H9 (cell line): ENCODE measurements around the gene PTPRS. TPM values are rescaled to one million over a fixed set of nuclear protein-coding genes. Genes with fewer than 3 reads are reported as not detected.

Experiments used
- DNase-seq: peaks from one replicate; pipeline ENCODE4 v3.0.0-alpha.2; 2017
- H2AFZ ChIP-seq: one replicate; pipeline ENCODE4 v1.6.1; 2013; ENCODE audit warnings: mild to moderate bottlenecking, low read length, control low read depth, moderate library complexity
- H2AK5ac ChIP-seq: 2 replicates; pipeline ENCODE4 v1.6.1; 2013; ENCODE audit warnings: low read length, control low read depth, mixed read lengths; ENCODE audit not compliant: insufficient read length
- H2BK120ac ChIP-seq: one replicate; pipeline ENCODE4 v1.6.1; 2013; ENCODE audit warnings: low read depth, mild to moderate bottlenecking, low read length, control low read depth, inconsistent platforms; ENCODE audit not compliant: poor library complexity, severe bottlenecking
- H2BK12ac ChIP-seq: 2 replicates; pipeline ENCODE4 v1.6.1; 2013; ENCODE audit warnings: low read length, control low read depth, mixed read lengths, low read depth; ENCODE audit not compliant: insufficient read length
- H2BK15ac ChIP-seq: 2 replicates; pipeline ENCODE4 v1.6.1; 2013; ENCODE audit warnings: low read depth, low read length, control low read depth
- H2BK20ac ChIP-seq: one replicate; pipeline ENCODE4 v1.6.1; 2013; ENCODE audit warnings: low read depth, mild to moderate bottlenecking, low read length, control low read depth, inconsistent platforms; ENCODE audit not compliant: poor library complexity, severe bottlenecking
- H2BK5ac ChIP-seq: 2 replicates; pipeline ENCODE4 v1.6.1; 2013; ENCODE audit warnings: low read length, control low read depth, mixed read lengths; ENCODE audit not compliant: insufficient read length
- H3K14ac ChIP-seq: 2 replicates; pipeline ENCODE4 v1.6.1; 2013; ENCODE audit warnings: low read length, control low read depth; ENCODE audit not compliant: insufficient read depth
- H3K18ac ChIP-seq: 2 replicates; pipeline ENCODE4 v1.6.1; 2013; ENCODE audit warnings: low read depth, mild to moderate bottlenecking, mixed read lengths, low read length, control low read depth; ENCODE audit not compliant: insufficient read length
- H3K23ac ChIP-seq: 2 replicates; pipeline ENCODE4 v1.6.1; 2013; ENCODE audit warnings: low read length, control low read depth, mixed read lengths, low read depth; ENCODE audit not compliant: insufficient read length
- H3K23me2 ChIP-seq: 2 replicates; pipeline ENCODE4 v1.6.1; 2013; ENCODE audit warnings: low read depth, mild to moderate bottlenecking, mixed read lengths, low read length, control low read depth; ENCODE audit not compliant: insufficient read length, poor library complexity, severe bottlenecking
- H3K27ac ChIP-seq: 2 replicates; pipeline ENCODE4 v1.5.1; 2013; ENCODE audit warnings: low read length, control low read depth, mixed read lengths, low read depth; ENCODE audit not compliant: insufficient read length
- H3K27me3 ChIP-seq: 2 replicates; pipeline ENCODE4 v1.6.1; 2013; ENCODE audit warnings: low read length, control low read depth, inconsistent platforms; ENCODE audit not compliant: insufficient read depth
- H3K4ac ChIP-seq: 2 replicates; pipeline ENCODE4 v1.6.1; 2013; ENCODE audit warnings: low read depth, mild to moderate bottlenecking, control low read depth, inconsistent platforms, low read length, moderate library complexity
- H3K4me1 ChIP-seq: 2 replicates; pipeline ENCODE4 v1.6.1; 2013; ENCODE audit warnings: low read length, control low read depth, inconsistent platforms; ENCODE audit not compliant: insufficient read depth
- H3K4me2 ChIP-seq: 2 replicates; pipeline ENCODE4 v1.6.1; 2013; ENCODE audit warnings: low read length, control low read depth, mixed read lengths; ENCODE audit not compliant: insufficient read length, insufficient read depth
- H3K56ac ChIP-seq: 2 replicates; pipeline ENCODE4 v1.6.1; 2013; ENCODE audit warnings: low read depth, mild to moderate bottlenecking, mixed read lengths, low read length, control low read depth; ENCODE audit not compliant: insufficient read length
- H3K79me1 ChIP-seq: 2 replicates; pipeline ENCODE4 v1.6.1; 2013; ENCODE audit warnings: low read depth, mild to moderate bottlenecking, moderate library complexity, low read length, control low read depth, inconsistent platforms; ENCODE audit not compliant: insufficient read depth, poor library complexity, severe bottlenecking
- H3K79me2 ChIP-seq: 2 replicates; pipeline ENCODE4 v1.6.1; 2013; ENCODE audit warnings: low read length, control low read depth, inconsistent platforms; ENCODE audit not compliant: insufficient read depth
- H3K9ac ChIP-seq: 2 replicates; pipeline ENCODE4 v1.6.1; 2013; ENCODE audit warnings: low read length, control low read depth, mixed read lengths; ENCODE audit not compliant: insufficient read length; ENCODE audit errors: extremely low read depth
- H3K9me3 ChIP-seq: one replicate; pipeline ENCODE4 v1.6.1; 2013; ENCODE audit warnings: low read depth, low read length, inconsistent platforms; ENCODE audit not compliant: control insufficient read depth
- H3T11ph ChIP-seq: one replicate; pipeline ENCODE4 v1.6.1; 2013; ENCODE audit warnings: mild to moderate bottlenecking, low read length, control low read depth, inconsistent platforms
- H4K20me1 ChIP-seq: one replicate; pipeline ENCODE4 v1.6.1; 2013; ENCODE audit not compliant: control insufficient read depth, insufficient read length, insufficient read depth
- H4K5ac ChIP-seq: 2 replicates; pipeline ENCODE4 v1.6.1; 2013; ENCODE audit warnings: low read depth, mild to moderate bottlenecking, mixed read lengths, low read length, control low read depth; ENCODE audit not compliant: insufficient read length
- H4K8ac ChIP-seq: replicated peaks from 2 replicates; pipeline ENCODE4 v1.6.1; 2013; ENCODE audit warnings: low read length, control low read depth, mixed read lengths, low read depth; ENCODE audit not compliant: insufficient read length
- H4K91ac ChIP-seq: 2 replicates; pipeline ENCODE4 v1.6.1; 2013; ENCODE audit warnings: low read depth, mild to moderate bottlenecking, moderate library complexity, mixed read lengths, low read length, control low read depth; ENCODE audit not compliant: insufficient read length
- H3K27ac Mint-ChIP-seq, 3 experiments: 2 replicates in 2 of 3; 3 replicates in 1 of 3; pipeline ENCODE4 v1.8.0; 2020 to 2021; ENCODE audit warnings: mixed read lengths in 3 of 3, mild to moderate bottlenecking in 1 of 3, moderate library complexity in 1 of 3
- H3K27me3 Mint-ChIP-seq: 2 replicates; pipeline ENCODE4 v1.8.0; 2021; ENCODE audit warnings: low read depth, mild to moderate bottlenecking, moderate library complexity, mixed read lengths
- H3K36me3 Mint-ChIP-seq, 3 experiments: 2 replicates in 2 of 3; 3 replicates in 1 of 3; pipeline ENCODE4 v1.8.0; 2020 to 2021; ENCODE audit warnings: low read depth in 3 of 3, mixed read lengths in 3 of 3; ENCODE audit not compliant: insufficient read depth in 1 of 3
- H3K4me1 Mint-ChIP-seq, 2 experiments: 2 replicates each; pipeline ENCODE4 v1.8.0; 2020; ENCODE audit warnings: mixed read lengths in 2 of 2
- H3K4me3 Mint-ChIP-seq, 2 experiments: 2 replicates in 1 of 2; 3 replicates in 1 of 2; pipeline ENCODE4 v1.8.0; 2020 to 2021; ENCODE audit warnings: mild to moderate bottlenecking in 2 of 2, mixed read lengths in 2 of 2, moderate library complexity in 1 of 2
- H3K9me3 Mint-ChIP-seq, 2 experiments: 2 replicates in 1 of 2; 3 replicates in 1 of 2; pipeline ENCODE4 v1.8.0; 2020; ENCODE audit warnings: mild to moderate bottlenecking in 2 of 2, mixed read lengths in 2 of 2, moderate library complexity in 1 of 2
- WGBS: extraction: QIAGEN DNeasy Blood & Tissue Kit; methylation state at CpG from one replicate; pipeline ENCODE4 v1.1.7; 2013; ENCODE audit warnings: missing lambda C conversion rate, low lambda C conversion rate, mixed read lengths; ENCODE audit not compliant: insufficient read length; ENCODE audit errors: extremely low coverage; 5-methylcytosine and 5-hydroxymethylcytosine counted together
- total RNA-seq: library from RNA; stranded (reverse); gene quantifications from 2 replicates; pipeline ENCODE4 v1.2.1, GENCODE V29; 2021
- TF ChIP-seq, protein P1 (sequence below): fragments of 200-600 bp; sonication (generic); conservative IDR thresholded peaks from 3 replicates; pipeline ENCODE4 v1.8.0; 2021; ENCODE audit warnings: antibody characterized with exemption, mild to moderate bottlenecking

Gene PTPRS
- total RNA-seq, 1 experiment from 2014 or later, result 186 TPM

DNA sequence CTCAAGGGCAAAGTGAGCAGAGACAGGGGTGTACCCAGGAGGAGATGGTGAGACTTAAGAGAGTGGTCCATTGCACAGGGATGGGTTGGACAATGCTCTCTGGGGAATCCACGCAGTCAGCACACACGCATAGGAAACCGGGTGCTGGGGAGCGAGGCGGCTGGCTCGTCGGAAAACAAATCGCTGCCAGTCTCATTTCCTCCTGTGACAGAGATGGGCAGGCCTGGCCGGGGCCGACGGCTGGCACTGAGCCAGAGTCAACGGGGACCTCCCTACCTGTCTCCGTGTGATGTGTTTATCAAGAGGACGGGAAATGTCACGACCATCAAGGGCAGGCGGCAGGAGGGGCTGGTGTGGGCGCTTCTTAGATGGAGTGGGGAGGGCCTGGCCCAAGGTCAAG, 27.3 kb downstream of the PTPRS start:
- Histone ChIP-seq H3K56ac (no peak overlapping the region), H4K91ac (no peak overlapping the region), H3K4me1 (no peaks in the 10 kb centered on the region), H2BK15ac (no peak overlapping the region), H2AK5ac (no peak overlapping the region), H3K9ac (no peak overlapping the region), H3K4me2 (no peak overlapping the region), H3K79me2 (peaks cover 8% of the 10 kb centered on the region; the same call in 1 of the 2 replicates), H3K23ac (no peak overlapping the region), H2BK5ac (no peak overlapping the region), H2BK120ac (no peak overlapping the region), H3K79me1 (peaks cover 18% of the 10 kb centered on the region), H3K23me2 (no peaks in the 10 kb centered on the region), H3K27ac (no peak overlapping the region), H2BK20ac (no peak overlapping the region), H3T11ph (no peak overlapping the region), H3K9me3 (no peaks in the 10 kb centered on the region), H2BK12ac (no peak overlapping the region), H3K18ac (no peak overlapping the region), H3K14ac (no peak overlapping the region), H2AFZ (no peak overlapping the region), H4K5ac (no peak overlapping the region), H3K27me3 (no peaks in the 10 kb centered on the region), H4K20me1 (no peaks in the 10 kb centered on the region), H3K4ac (no peak overlapping the region), H4K8ac (no peak overlapping the region)
- TF ChIP-seq, protein P1, sequence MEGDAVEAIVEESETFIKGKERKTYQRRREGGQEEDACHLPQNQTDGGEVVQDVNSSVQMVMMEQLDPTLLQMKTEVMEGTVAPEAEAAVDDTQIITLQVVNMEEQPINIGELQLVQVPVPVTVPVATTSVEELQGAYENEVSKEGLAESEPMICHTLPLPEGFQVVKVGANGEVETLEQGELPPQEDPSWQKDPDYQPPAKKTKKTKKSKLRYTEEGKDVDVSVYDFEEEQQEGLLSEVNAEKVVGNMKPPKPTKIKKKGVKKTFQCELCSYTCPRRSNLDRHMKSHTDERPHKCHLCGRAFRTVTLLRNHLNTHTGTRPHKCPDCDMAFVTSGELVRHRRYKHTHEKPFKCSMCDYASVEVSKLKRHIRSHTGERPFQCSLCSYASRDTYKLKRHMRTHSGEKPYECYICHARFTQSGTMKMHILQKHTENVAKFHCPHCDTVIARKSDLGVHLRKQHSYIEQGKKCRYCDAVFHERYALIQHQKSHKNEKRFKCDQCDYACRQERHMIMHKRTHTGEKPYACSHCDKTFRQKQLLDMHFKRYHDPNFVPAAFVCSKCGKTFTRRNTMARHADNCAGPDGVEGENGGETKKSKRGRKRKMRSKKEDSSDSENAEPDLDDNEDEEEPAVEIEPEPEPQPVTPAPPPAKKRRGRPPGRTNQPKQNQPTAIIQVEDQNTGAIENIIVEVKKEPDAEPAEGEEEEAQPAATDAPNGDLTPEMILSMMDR, result no peak
- H3K27me3 Mint-ChIP-seq, result no peaks in the 10 kb centered on the region
- H3K36me3 Mint-ChIP-seq, result peaks cover 8 to 18% (median 9%) of the 10 kb centered on the region in 3 experiments; a peak in 5 of 7 replicates
- H3K4me1 Mint-ChIP-seq, result peaks cover 5 to 10% of the 10 kb centered on the region in 2 experiments
- no CpG with 5 or more reads among the region's 17 CpGs for WGBS
- 0 out of 7 replicates have a peak overlapping the region, but pooled peaks of 1 of the 3 experiments have one; percentile 44 for H3K27ac Mint-ChIP-seq
- no peaks in the 10 kb centered on the region for H3K9me3 Mint-ChIP-seq
- no peak overlapping the region for H3K4me3 Mint-ChIP-seq
- DNase-seq, result no peak
